Left renal pelvis (tissue), 4 donors: ENCODE data around the gene ASRGL1. TPM values are rescaled to one million over a fixed set of nuclear protein-coding genes. Genes with fewer than 3 reads are reported as not detected.

Experiments
- DNase-seq, 4 donors: peaks; one replicate each; pipeline ENCODE4 v3.0.0-alpha.2; 2013; ENCODE audit warnings: low read depth in 4 of 4, low spot score in 3 of 4
- polyA plus RNA-seq, 4 donors: library from polyadenylated mRNA; unstranded; fragments of 120-200 nt; gene quantifications; one replicate each; pipeline ENCODE4 v1.2.1, GENCODE V29; 2013; ENCODE audit not compliant: insufficient read length in 4 of 4

The ASRGL1 gene
- polyA plus RNA-seq, 4 donors, result 5.2 to 63.3 (median 52.2) TPM

GRCh38 chr11:62391642-62392425, 54.6 kb downstream of the ASRGL1 start:
- no peak for DNase-seq

GRCh38 chr11:62392506-62392905, 55.3 kb downstream of the ASRGL1 start:
- no peak for DNase-seq

GRCh38 chr11:62393061-62393611, 55.9 kb downstream of the ASRGL1 start:
- DNase-seq, result no peak

GRCh38 chr11:62393735-62394134, 56.5 kb downstream of the ASRGL1 start:
- no peak for DNase-seq

- DNase-seq, result peak; percentile 70 to 73 (median 72)
Measured at GRCh38 chr11:62394825-62395538, 57.7 kb downstream of the ASRGL1 start.

GRCh38 chr11:62395885-62396551, 58.8 kb downstream of the ASRGL1 start:
- no peak for DNase-seq

GRCh38 chr11:62398011-62398994, 61.1 kb downstream of the ASRGL1 start:
- DNase-seq, result no peak

- no peak for DNase-seq
Measured at GRCh38 chr11:62399172-62399877, 62.1 kb downstream of the ASRGL1 start.

GRCh38 chr11:62399878-62400266, 62.6 kb downstream of the ASRGL1 start:
- no peak for DNase-seq

GRCh38 chr11:62400281-62400680, 63.0 kb downstream of the ASRGL1 start:
- DNase-seq, result no peak

GRCh38 chr11:62400760-62401159, 63.5 kb downstream of the ASRGL1 start:
- no peak for DNase-seq

GRCh38 chr11:62401356-62401755, 64.1 kb downstream of the ASRGL1 start:
- DNase-seq, result no peak

- no peak for DNase-seq
Measured at GRCh38 chr11:62401811-62402210, 64.6 kb downstream of the ASRGL1 start.

GRCh38 chr11:62402226-62402959, 65.1 kb downstream of the ASRGL1 start:
- no peak for DNase-seq

GRCh38 chr11:62402960-62403730, 65.9 kb downstream of the ASRGL1 start:
- DNase-seq, result no peak

GRCh38 chr11:62404435-62404834, 67.2 kb downstream of the ASRGL1 start:
- no peak for DNase-seq

GRCh38 chr11:62404901-62405300, 67.7 kb downstream of the ASRGL1 start:
- no peak for DNase-seq

GRCh38 chr11:62406034-62406433, 68.8 kb downstream of the ASRGL1 start:
- DNase-seq, result no peak
